Inflammatory macrophage treated with lipopolysaccharide for 1 hour (primary cell): ENCODE data around the gene CCNK.

Source experiments
- DNase-seq, 2 donors: peaks; one replicate each; pipeline ENCODE4 v3.0.0-alpha.2; 2020 to 2022

Gene CCNK

DNA sequence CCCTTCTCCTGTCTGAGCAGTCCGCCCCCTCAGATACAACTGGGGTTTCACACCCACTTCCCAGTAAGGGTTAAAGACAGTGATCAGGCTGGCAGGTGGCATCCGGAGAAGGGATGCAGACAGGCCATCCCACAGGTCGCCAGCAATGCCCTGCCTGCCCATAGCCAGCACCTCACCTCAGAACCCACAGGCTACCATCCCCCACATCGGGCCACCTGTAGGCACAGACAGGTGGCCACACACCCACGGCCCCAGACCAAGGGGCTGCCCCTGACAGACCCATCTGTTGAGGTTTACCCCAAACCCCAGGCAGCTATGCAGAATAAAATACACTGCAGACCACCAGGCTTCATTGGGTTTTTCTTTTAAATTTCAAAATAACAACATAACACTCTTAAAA lies 57.5 kb downstream of the CCNK start:
- no peak for DNase-seq

DNA sequence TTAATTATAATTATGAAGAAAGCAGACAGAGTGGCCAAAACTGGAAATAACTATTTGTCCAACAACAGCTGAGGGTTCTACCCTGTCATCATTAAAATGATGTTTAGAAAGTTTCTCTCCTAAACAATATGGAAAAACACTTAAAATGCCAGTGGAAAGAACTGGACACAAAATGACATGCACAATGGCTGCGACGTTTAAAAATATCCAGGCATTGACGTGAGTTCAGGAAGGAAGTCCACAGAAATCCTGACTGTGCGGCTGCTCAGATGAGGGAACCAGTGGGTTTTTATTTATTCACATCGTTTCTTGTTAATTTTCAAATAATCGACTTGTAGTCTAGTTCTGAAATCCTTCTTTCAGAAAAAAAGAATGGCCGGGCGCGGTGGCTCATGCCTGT lies 58.3 kb downstream of the CCNK start:
- no peak for DNase-seq

DNA sequence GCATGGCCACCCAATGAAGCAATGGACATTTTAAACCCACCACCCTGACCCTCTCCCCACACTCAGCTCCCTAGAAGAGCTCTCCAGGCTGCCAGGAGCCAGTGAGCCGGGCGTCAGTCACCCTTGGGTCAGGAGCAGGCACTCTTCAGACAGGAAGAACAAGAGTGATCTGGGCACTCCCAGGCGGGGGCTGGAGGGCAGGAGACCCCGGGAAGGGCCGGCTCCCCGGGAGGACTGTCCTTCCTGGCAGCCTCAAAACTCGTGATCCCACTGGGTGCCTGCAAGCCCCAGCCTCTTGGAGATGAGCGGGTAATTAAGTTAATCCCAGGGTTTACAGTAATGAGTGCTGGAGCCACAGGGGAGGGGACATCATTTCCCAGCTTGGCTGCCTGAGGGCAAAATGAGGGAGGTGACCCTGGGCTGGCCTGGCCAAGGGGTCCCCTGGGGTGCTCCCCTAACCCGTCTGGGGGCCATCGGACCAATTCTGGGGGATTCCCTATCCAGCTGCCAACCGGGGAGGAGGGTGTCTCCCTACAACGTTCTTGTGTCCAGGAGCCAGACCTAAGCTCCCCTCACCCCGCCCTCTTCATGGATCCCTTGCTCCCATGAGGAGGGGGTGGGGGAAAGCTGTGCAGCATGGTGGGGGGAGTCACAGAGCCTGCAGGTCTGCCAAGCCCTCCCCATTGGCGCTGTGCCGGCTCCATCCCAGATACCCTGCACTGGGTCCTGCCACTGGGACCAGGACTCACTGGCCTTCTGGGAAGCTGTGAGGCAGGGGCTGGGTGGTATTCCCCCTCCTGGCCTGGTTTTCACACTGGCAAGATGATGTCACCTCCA lies 59.2 kb downstream of the CCNK start:
- no peak for DNase-seq

DNA sequence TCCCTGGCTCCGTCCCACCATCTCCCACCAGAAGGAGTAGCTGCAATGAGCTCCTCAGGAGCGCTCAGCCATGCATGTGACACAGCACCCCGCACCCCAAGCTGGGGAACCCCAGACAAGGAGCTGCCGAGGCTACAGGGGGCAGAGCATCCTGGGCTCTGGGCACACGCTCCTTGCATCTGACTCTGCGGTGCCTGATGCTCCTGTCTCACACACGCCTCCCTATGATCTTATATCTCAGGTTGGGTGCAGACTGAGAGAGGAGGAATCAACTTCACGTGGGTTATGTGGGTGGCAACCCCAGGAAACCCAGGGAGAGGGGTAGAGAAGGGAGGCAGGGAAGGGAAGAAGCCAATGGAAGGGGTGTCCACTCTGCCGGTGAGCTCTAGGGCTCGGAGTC lies 60.0 kb downstream of the CCNK start:
- no peak for DNase-seq

DNA sequence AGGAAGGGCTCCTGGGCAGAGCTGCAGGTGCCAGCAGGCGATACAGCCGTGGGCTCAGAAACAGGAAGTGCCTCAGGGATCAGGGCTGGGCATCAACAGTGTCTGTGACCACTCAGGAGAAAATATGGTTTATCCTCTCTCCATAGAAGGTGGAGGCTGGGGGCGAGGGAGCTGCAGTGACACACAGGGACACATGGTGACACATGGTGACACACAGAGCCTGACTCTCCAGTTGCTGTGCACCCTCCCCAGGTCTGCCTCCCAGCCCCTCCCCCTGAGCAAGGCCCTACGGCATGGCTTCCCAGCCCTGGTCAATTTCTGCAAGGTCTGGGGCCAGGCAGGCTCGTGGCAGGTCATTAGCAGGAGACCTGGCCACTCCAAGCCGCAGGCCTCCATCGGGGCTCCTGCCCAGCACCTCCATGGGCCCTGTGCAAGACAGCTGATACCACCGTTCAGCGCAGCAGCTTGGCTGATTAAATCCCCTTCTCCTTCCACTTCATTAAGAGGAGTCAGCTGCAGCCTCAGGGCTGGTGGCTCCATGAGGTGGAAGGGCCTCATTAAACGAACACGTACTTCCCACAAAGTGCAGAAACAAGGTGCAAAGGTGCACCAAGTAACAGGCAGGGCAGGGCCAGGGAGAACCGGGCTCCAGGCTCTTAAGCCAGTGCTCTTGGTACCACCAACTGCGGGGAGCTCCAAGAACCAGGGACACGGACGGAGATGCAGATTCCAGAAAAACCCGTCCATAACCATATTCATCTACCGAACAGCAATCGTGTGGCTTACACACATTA lies 60.7 kb downstream of the CCNK start:
- DNase-seq = no peak

DNA sequence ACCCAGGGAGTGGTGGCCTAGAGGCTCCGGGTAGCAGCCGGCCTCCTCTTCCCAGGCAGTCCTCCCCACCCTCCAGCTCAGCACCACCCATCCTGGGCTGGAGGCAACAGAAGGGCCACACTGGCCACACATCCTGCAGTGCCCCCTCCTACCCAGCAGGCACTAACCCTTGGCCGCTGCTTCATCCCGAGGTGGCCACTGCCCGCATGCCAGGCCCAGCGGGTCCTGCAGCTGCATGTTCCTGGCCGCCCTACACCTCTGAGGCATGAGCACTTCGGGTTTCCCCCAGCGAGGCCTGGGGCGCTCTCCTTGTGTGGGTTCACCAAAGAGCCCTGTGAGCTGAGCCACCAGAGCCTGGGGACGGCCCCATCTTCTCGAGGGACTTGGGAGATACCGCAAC lies 61.4 kb downstream of the CCNK start:
- no peak for DNase-seq

DNA sequence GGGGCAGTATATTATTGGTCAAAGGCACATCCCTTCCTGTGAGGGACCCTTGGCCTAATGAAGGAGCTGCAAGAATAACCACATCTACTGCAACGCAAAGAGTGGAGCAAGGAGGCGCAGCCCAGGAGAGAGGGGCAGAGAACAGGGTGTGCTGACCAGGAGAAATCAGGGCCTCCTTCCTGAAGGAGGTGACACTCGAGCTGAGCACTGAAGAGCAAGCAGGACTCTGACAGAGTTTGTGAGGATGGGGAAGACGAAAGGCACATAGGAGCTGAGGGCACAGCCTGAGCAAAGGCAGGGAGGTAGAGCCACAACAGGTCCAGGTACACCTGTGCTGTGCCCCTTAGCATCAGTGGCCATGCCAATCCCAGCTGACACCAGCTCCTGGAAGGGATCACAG lies 62.2 kb downstream of the CCNK start:
- DNase-seq = no peak

DNA sequence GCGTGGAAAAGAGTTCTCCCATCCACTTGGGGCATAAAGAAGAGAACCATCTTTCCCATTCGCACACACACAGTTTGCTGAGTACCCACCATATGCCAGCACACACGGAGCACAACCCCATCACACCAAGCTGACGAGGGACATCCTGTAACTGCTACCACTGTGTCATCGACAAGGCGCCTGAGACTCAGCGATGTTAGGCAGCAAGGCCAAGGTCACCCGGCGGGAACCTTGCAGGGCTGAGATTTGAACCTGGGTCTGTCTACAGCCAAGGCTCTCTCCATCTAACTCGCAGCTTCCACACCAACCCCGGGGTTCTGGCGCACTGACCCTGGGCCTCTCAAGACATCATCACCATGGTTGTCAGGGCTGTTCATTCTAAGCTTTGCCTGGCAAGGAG lies 62.8 kb downstream of the CCNK start:
- no peak for DNase-seq

DNA sequence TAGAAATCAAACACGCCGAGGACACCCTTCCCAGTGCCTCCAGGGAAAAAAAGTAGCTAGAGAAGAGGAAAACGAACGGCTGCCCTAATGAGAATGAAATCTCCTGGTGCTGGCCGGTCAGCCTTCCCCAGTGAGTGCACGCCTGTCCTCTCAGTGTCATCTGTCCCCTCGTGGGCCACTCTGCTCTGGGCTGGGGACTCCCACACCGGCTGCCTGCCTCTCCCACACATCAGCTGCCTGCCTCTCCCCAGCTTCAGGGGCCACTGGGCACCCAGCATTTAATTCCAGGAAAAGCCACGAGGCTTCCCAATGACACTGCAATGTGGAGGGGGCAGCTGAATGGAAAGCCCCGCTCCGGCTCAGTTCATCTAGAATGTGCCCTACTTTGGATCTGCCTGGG lies 63.8 kb downstream of the CCNK start:
- DNase-seq = no peak

DNA sequence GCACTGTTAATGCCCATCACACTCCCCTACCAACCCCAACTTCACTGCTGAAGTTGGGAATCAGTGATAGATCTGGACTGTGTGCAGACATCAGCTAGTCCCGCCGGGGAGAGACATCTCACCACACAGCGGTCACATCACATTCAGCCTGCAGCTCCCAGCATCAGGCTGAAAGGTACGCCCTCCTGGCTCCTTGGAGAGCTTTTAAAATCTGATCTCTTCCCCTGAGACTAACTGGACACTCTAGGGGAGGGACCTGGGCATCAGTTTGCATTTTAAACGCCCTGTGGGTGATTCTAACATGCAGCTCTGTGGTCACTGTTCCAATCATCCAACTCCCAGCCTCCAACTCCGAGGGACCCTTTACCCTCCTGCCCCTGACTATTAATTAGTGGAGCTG lies 64.4 kb downstream of the CCNK start:
- DNase-seq = no peak

DNA sequence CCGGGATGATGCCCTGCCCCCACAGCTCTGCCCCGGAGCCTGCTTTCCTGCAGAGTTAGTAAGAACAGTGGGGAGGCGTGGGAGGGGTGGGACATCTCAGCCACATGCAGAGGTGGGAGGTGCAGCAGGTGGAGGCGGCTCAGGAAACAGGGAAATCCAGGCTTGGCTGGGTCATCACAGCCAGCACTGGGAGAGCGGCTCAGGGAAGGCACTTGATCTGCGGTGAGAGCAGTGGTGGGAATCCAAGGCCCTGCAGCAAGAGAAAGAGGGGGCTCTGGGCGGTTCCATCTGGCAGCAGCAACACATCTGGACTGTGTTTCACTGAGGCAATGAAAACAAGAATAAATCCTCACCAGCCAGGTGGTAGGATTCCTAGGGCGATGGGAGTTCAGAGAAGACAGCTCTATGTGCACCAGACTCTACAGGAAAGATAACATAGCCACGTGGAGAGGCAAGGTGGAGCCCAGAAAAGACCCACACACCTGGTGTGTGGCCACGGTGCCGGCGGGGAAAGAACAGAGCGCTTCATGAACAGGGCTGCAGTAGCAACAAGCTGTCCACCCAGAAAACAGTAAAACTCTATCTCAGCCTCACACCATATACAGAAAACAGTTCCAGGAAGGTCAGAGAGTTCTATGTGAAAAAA lies 65.1 kb downstream of the CCNK start:
- no peak for DNase-seq

DNA sequence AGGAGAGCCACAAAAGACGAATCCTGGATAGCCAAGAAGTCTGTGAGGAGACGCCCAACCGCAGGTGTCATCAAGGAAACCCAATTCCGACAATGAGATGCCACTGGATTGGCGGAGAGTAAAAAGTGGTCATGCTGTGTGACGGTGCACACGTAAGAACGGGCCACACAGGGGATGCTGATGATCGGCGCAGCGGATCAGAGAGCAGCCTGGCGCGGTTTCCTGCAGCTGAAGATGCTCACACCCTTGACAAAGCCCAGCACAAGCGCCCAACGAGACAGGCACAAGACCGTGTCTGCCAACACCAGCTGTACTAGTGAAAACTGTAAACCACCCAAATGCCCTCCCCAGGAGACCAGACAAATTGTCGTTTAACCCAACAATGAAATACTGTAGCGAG lies 67.0 kb downstream of the CCNK start:
- no peak for DNase-seq

DNA sequence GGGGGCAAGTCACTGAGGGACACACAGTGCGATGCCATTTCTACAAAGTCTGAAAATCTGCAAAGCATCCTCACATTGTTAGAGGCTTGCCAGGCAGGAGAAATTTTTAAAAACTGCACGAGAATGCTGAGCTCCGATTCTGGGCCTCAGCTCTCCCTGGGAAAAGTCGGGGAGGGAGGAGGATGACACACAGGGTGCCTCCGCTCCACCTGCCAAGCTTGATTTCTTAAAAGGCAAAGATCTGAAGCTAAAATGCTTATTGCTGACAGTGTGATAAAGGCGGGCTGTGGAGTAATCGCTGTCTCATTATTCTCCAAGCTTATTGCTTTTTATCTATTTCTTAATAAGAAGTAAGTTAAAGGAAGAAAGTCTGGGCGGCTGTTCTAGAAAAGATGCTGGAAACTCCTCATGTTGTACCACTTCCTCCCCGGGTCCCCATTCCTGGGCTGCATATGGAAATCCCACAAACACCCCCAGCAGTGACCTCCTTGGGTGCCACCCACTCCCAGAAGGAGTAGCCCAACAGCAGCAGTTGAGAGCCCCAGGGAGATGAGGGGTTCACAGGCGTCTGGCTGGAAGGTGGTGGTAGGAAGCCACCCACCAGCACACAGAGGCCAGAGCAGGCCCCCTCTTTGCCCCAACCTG lies 67.8 kb downstream of the CCNK start:
- peak; percentile 31 to 58 for DNase-seq

DNA sequence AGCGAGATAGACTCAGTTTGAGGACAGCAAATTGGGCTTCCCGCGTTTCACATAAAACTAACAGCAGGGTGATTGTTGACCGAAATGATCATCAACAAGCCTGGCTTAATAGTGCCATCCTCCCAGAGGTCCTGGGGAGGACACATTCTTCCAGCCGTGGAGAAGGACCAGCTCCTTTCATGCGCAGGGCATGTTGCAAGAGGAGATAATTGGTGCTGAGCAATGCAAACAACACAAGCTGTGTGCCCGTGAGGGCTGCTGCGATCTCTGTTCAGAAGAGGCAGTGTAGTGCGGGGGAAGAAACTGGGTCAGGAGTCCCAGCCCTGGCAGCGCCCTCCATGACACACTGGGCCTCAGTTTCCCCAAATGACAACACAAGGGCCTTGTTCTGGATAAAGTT lies 68.5 kb downstream of the CCNK start:
- DNase-seq = no peak

DNA sequence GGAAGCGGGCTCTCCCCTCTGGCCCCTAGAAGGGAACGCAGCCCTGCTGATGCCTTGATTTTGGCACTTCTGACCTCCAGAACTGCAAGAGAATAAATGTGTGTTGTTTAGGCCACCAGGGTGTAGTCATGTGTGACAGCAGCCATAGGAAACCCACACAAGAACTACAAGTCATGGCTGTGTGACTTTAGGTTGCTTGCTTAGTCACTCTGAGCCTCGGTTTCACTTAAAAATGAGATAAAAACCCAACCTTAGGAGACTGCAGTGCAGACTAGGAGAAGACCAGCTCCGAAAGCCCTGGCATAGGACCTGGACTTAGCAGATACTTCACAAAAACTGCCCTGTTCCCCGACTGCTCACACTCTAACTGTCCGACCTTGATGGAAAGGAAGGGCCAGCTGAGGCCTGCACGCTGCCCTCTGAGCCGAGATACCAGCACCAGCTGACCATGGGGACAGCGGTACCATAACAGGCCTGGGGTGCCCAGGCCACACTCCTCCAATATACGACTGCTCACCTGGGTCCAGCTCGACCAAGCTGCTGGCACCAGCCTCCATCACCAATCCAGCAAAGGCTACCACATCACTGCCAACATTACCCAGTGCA lies 69.3 kb downstream of the CCNK start:
- no peak for DNase-seq

DNA sequence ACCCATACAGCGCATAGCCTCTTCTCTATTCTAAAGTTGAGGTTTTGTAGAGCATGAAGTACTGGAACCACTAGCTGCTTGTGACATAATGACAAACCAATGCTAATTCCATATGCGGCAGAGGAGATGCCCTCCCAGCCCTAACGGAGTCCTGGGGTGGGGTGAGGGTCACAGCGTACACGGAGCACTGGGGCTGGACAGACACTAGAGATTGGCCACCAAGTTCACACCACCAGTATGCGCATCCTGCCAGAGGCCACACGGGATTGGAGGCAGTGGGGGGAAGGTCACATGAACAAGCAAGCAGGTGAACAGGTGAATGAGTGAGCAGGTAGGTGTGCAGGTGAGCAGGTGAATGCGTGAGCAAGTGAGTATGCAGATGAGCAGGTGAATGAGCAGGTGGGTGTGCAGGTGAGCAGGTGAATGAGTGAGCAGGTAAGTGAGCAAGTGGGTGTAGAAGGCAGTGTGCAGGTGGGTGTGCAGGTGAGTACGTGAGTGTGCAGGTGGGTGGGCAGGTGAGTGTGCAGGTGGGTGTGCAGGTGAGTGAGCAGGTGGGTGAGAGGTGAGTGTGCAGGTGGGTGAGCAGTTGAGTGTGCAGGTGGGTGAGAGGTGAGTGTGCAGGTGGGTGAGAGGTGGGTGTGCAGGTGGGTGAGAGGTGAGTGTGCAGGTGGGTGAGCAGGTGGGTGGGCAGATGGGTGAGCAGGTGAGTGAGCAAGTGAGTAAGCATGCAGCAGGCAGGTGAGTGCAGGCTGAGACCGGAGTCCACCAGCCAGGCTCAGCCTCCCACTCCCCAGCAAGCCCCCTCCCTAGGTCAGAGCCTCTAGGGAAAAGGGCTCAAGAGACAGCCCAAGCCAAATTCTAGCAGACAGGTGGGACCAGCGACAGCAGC lies 70.1 kb downstream of the CCNK start:
- no peak for DNase-seq

DNA sequence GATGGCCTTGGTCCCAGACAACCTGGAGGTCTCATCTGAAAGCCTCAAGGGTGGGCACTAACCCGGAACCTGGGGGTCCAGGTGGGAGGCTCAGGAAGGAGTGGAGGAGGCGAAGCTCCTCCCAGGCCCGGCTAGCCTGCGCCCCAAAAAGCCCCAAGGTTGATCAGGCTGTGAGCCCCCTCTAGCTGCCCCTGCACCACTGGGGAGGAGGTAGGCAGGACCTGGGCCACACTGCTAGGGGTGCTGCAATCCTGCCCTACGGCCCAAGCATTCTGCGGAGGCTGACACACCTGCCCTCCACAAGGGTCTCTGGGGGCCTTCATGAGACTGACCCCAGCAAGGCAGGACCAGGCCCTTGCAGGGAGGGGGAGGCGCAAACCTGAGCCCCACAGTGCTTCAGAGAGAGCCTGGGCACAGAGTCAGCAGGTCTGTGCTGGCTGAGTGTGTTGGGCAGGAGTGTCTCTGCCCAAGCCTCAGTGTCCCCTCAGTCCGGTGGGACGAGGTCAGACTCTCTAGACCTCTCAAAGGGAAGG lies 70.9 kb downstream of the CCNK start:
- no peak for DNase-seq

DNA sequence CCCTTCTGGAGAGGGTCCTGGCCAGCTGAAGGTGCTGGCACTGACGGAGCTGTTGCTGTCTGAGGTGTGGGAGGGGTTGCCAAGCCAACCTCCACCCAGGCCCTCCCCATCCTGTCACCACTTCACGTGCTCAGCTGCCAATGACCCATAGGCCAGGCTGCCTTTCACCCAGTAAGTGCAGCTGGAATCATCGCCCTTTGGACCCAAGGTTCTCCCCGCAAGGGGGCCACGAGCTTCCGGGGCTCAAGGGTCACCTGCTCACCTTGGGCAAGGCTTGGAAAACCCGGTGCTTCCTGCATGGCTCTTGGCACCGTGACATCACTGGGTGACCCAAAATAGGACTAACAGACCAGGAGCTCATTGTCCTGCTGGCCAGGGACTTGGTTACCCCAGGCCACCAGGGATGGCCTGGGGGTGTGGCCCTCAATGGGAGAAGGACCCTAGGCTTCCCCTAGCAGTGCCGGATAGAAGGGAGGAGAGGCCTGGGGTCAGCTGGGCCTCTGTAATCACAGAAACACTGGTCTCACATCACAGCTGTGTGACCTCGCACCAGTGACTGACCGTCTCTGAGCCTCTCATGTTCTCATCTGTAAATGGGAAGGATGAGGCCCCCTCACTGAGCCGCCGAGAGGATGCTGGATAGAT lies 71.5 kb downstream of the CCNK start:
- no peak for DNase-seq

DNA sequence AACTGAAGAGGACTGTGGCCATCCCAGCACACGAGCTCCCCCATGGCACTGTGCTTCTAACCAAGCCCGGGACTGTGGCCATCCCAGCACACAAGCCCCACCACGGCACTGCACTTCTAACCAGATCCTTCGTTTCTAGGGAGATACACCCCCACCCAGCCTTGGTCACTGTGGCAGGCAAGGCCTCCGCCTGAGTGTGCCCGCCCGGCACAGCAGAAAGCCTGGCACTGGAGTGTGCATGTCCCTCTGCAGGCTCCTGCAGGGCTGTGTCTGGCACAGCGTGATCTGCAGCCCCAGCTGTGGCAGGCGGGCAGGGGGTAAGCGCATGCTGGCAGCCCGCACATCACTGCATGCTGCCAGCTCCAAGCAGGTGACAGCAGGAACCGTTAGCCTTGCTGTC lies 73.0 kb downstream of the CCNK start:
- DNase-seq = no peak

DNA sequence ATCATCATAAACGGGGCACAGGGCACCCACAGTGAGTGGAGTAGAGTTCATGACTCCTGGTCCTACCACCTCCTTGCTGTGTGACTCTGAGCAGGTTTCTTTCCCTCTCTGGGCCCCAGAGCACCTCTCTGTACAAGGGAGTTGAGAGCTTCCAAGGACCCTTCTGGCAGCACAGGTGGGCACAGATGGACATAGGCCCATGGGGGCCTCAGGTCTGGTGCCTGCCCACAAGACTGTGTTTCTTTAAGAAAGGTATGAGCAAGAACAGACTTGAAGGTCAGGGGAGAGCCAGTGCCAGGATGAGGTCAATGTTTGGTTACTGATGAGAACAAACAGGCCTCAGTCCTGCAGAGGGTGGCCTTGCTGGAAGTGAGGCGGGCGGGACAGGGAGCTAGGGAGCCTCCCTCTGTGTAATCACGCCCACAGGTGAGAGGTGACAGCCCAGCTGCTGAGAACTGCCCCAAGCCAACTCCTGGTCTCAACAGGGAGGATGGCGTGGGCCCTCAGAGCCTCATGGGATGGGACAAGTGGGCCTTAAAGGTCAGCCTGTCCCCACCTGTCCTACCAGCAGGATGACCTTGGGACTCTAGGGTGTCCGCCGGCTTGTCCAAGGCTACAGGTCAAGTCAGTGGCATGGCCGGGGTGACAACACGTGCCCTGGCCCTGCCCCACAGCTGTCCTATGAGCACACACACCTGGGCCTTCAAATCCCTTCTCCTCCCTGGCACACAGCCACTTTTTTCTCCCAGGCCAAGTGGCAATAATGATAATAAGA lies 73.7 kb downstream of the CCNK start:
- no peak for DNase-seq
